Activated CD4-positive, alpha-beta T cell treated with anti-CD3 and anti-CD28 coated beads, Interleukin-2, amount 50 U/mL, for 4 hours (primary cell): Measurements from ENCODE around the gene DMKN.

Source experiments
- DNase-seq, 2 experiments: peaks; one replicate each; pipeline ENCODE4 v3.0.0-alpha.2; 2020

The DMKN gene

DNA sequence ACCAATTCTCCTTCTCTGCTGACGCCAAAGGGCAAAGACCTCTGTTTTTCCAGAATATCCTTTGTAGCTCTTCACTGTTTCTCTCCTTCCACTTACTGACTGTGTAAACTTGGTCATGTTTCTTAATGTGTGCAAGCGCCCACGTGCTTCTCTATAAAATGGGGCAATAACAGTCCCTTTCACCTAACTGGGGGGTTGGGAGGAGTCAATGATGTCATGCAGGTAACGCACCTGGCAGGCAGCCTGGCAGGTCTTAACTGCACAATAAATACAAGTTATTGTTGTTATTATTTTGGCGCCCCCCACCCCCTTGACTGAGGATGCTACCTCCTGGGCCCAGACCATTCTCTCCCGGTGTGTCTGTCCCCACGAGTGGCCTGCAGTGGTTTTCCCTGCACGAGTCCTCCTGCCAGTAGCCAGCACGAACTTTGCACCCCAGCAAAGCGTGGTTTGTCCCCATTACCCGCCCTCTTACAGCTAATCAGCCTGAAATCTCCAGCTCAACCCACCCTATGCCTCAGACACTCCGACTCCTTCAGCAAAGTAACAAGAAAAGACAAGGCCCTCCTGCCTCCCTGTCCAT lies 9.4 kb upstream of the DMKN start:
- DNase-seq, result no peak

DNA sequence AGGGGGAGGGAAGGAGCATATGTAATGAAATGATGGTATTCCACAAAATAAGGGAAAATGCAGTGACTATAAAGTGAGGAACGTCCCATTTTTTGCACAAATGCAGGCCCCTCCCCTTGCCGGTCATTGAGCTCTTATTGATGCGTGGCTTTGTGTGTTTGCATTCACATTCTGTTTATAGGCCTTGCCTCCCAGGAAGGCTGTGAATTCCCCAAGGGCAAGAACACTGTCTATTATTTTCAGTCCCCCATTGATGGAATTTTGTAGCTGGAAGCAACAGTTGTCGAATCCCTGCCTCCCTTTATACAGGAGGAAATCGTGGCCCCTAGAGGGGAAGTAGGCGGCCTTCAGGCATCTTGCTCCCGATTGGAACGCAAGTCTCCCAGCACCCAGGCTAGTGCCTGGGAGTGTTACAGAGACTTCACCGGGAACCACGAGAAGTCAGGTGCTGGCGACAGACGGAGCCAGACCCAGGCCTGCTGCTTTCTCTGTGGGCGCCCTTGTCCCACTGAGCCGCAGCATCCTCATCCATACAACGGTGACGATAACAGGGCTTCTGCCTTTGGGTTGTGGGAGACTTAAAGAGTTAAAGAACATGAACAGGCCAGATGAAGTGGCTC lies 7.8 kb upstream of the DMKN start:
- DNase-seq, result no peak

DNA sequence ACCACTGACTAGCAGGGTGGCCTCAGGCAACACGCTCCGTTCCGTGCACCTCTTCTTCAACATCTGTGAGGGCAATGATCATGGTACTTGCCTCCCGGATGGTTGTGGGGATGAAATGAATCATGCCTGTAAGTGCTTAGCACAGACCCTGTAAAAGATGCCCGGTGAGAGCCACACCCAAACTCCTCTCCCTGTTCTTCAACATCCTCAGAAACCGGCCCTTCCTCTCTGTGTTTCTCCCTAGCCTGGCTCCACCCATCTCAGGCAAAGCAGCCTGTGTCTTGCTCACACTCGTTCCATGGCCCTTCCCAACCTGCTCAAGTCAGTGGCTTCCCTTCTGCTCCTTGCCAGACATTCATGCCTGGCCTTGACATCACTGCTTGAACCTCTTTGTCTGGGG lies 5.8 kb upstream of the DMKN start:
- no peak for DNase-seq

DNA sequence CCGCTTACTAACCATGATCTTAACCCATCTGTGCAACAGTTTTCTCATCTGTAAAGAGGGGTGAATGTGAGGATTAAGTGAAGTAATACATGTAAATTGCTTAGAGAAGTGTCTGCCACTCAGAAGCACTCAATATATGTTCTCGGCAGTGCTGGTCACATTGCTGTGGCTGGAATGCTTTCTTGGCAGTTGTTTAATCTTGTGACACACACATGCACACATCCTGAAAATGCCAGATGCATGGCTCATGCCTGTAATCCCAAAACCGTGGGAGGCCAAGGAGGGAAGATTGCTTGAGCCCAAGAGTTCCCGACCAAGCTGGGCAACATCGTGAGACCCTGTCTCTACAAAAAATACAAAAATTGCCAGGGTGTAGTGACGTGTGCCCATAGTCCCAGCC lies 4.9 kb upstream of the DMKN start:
- no peak for DNase-seq

DNA sequence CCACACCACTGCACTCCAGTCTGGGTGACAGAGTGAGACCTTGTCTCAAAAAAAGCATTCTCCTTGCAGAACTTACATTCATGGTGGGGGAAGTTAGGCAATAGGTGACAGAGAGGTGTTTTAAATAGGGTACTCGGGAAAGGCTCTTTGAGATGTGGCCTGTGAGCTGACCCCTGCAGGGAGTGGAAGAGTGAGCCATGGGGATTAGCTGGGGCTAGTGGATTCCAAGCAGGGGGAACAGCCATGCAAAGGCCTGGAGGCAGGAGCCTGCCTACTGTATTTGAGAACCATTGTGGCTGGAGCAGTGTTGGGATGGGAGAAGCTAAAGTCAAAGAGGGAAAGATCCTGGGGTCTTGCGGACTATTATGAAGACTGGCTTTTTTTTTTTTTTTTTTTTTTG lies 3.9 kb upstream of the DMKN start:
- DNase-seq, result no peak

DNA sequence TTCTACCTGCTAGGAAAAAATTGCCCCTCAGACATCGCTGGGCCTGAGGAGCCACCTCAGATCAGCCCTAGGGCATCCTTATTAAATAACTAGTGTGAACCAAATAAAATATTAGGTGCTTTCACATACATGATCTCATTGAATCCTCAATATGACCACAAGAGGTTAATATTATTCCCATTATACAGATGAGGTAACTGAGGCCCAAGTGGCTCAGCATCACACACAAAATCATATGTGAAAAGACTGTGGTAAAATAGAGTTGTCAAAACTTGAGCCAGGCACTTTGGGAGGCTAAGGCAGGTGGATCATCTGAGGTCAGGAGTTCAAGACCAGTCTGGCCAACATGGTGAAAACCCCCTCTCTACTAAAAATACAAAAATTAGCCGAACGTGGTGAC lies 2.9 kb upstream of the DMKN start:
- no peak for DNase-seq

DNA sequence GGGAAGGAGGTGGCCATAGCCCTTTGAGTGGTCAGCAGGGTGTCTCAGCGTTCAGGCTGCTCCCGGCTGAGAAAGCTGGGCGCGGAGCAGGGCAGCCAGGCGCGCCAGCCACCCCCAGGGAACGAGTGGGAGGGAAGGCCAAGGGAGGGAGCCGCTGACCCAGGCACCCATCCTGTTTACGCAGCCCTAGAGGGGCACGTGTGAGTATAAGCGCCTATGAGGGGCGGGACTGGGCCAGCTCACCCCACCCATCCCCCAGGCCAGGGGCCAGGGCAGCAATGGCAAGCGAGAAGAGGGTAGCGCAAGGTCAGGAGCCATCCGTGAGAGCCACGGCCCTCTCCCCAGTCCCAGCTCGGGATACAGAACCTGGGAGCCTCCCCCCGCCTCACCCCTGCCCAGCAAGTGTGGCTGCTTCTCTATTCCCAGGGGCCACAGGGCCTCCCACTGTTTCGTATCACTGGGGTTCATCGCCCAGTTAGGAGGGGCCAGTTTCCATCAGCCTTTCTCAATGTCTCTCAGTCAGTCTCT lies 897 bp upstream of the DMKN start:
- no peak for DNase-seq

DNA sequence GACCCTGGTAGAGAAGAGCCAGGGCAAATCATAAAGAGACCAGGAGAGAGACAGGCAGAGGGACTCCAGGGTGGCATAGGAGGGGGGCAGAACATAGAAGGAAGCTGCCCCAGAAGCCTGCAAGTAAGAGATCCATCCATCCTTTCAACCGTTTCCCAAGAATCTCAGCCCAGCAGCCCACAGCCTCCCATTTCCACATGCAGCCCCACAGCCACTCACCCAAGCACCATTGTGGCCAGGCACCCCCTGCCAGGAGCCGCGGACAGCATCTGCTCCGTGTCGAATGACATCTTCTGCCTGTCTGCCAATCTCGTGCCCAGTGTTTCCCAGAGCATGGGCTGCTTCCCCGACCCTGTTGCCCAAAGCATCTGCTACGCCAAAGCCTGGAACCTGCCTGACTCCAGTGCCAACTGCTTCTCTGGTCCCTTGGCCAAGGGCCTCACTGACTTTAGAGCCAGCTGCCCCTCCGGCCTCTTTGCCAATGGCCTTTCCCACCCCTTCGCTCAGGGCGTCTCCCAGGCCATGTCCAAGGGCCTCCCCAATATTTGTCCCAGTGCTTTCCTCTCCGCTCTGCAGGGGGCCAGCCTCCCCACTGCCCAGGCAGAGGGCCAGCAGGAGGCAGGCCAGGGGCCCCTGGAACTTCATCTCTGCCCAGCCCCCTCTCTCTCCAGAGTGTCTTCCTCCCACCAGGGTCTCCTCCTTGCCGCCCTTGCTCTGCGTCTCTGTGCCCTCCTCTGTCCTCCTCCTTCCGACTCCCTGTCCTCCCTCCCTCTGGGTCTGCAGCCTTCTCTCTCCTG lies 420 bp downstream of the DMKN start:
- no peak for DNase-seq

DNA sequence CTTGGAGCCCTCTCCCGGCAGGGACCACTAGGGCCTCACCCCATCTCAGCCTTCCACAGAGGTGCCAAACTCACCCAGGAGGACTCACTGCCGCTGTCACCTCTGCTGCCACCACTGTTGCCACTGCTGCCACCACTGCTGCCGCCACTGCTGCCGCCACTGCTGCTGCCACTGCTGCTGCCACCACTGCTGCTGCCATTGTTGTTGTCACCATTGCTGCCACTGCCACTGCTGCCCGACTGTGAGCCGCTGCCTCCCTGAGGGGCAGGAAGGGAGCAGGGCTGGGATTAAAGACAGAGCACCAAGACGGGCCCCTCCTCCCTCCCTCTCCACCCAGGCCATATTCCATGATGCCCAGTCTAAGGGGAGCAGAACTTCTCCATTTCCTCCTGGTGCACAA lies 2.1 kb downstream of the DMKN start:
- no peak for DNase-seq

DNA sequence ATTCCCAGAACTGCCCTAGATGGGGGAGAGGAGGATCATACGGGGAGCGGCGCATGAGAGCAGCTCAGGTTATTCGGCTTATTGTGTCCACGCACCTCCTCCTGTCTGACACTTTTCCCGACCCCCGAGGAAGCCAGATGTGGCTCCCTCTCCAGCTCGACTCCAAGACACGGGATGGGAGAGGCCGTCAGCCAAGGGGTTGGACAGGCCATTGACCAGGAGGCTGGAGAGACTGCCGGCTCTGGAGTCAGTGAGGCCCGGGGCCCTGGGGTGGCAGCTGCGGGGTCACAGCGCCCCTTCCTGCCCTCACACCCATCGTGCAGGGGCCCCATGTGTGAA lies 2.9 kb downstream of the DMKN start:
- DNase-seq, result no peak

DNA sequence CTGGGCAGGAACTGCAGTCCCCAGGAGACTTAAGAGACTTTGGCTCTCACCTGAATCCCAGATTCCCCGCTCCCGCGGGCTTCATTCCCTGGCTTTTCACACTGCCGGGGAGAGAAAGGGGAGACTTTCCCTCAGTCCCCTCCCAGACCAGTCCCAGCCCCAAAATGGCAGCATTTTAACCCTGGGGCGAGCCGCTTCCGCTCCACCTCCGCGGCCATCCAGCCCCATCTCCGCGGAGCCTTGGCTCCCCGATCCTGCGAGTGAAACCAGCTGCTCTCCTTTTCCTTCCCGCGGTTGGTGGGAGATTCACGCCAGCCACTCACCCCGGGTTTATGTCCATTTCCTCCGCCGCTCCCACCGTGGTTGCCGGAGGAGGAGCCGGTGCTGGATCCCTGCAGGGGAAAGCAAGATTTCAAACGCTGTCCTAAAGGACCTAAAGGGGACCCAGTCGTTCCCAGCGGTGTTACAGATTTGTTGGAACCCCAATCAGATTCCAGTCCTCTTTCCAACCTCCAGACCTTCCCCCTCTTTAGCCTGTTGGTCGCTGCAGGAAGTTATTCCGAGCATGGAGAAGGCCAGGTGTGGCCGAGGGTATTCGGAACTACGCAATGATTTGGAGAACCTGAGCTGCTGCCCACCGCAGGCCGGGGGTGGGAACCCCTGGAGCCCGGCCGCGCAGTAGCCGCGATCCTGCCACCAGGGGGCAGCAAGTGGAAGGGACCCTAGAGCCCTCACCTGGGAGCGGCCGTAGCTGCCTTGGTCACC lies 3.4 kb downstream of the DMKN start:
- DNase-seq, result peak; percentile 67 to 69

DNA sequence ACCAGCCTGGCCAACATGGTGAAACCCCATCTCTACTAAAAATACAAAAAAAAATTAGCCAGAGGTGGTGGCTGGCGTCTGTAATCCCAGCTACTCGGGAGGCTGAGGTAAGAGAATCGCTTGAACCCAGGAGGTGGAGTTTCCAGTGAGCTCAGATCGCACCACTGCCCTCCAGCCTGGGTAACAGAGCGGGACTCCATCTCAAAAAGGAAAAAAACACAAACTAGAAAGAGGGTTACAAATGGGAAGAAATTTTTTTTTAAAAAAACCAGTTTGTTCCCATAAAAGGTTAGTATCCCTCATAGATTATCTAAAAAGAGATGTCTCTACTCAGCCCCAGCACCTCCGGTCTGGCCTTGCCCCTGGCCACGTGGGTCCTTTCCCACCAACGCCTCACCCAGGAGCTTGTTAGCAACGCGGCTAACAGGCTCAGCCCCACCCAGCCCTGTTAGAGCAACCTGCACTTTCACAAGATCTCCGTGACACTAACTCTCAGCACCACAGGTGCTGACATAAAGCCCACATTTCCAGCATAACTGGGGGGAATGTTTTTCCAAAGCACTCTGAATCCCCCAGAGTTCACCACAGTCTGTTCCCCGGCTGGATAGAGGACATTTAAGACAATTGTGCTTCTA lies 4.3 kb downstream of the DMKN start:
- peak in 1 of 2 experiments; percentile 9 for DNase-seq

DNA sequence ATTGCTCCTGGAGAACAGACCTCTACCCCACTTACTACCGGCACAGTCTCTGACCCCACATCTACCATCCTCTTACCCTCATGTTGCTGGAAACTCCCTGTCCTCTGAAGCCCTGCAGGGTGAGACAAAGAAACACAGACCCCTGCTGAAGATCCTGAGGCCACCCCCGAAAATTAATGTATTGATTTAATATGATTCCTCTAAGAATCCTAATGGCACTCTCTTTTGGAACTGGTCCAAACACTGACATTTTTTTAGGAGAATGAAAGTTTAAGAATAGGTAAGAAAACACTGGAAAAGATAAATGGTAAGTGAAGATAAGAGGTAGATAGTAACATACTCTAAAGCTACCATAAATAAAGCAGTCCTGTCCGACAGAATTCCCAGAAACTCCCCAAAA lies 5.3 kb downstream of the DMKN start:
- no peak for DNase-seq

DNA sequence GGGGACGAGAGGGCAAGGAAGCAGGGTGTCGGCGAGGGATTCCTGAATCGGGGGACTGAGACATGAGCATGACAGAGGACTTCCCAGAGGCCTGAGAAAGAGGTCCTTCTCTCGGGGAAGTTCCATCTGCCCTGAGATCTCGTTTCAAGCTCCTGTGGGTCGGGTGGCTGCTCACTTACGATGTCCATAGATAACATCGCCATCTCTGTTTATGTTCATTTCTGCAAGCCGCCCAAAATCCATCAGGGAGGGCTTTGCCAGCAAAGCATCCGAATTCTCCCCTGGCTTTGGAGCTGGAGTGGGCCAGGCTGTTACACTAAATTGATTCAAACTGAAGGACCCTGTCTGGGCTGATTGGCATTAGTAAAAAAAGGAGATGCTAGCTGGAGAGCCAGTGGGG lies 5.9 kb downstream of the DMKN start:
- no peak for DNase-seq

DNA sequence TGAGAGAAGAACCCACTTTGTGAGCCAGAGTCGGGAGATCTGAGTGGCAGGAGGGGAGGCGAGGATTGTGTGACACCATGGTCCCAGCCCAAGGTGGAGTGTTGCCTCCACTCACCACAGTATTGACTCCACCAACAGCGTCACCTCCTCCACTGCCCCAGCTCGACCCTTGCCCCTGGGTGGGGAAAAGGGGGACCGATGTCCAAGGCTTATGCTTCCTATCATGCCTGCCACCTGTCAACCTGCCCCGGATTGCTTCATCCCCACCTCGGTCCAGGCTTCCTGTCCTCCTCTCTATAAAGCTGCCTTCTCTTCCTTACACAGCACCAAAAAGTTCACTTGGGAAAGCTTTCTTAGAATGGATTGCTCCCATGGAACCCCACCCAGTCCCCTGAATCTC lies 7.4 kb downstream of the DMKN start:
- no peak for DNase-seq

DNA sequence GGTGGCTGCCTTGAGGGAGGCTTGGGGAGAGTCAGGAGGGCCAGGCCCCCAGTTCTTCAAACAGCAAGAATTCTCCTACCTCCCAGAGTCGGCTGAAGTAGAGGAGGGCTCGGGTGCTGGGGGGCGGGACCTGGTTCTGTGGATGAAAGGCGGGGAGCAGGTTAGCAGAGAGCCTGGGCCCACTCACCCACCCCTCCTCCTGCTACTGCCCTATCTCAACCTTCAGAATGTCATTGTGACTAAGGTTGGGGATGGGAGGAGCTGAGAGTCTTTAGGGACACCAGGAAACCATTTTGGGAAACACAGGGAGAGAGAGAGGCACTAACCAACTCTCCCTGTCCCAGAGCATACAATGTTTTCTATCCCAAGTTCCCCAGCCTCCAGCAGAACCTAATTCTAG lies 10.7 kb downstream of the DMKN start:
- no peak for DNase-seq

DNA sequence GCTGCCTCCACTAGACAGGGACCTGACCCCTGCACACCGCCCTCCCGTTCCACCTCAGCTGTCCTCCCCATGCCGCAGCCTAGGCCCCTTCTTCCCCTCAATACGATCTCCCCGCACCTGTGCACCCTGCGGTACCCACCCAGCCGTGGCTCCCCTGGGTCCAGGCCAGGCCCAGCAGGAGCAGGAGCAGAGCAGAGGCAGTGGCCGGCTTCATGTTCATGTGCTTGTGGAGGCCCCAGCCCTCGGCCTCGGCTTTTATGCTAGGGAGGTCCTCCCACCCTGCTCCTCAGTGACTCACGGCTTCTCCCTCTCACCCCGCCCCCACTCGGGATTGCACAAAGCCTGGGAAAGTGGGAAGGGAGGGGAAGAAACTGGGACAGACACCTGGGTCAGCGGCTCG lies 11.8 kb downstream of the DMKN start:
- no peak for DNase-seq

DNA sequence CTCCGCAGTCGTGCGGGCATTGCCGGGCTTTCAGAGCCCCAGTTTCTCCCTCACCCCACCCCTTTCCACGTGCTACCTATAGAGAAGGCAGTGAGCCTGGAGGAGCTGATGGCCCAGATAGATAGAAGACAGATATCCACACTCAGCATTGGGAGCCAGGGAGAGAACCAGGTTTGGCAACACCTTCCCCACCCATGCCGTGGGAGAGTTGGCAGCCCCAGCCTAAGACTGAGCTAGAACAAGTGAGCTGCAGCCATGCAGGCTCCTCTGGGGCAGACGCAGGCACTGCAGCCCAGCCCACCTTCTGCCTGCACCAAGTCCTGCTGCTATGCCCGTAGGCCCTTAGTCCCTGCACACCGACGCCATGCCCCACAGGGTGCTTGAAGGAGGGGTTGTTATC lies 12.8 kb downstream of the DMKN start:
- DNase-seq, result no peak

DNA sequence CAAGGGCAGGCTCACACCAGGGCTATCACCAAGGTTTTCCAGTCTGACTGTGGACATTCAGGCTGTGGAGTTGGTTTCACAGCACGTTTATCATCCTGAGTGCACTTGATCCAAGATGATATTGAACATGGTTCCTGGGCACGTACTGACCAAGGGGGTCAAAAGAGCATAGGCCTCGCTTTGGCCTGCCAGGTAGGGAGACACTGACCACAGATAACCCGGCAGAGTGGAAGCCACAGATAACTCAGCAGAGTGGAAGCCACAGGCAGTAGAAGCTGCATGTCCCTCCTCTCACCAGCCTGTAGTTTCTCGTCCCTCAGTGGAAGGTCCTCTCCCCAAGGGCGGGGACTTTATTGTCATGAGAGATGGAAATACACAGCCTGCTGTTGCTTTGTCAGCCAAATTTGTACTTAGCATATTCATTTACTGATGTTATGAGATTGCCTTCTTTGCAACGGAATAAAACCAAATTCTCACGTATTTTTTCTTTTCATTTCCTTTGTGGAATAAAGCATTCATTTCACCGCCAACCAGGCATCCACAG lies 14.4 kb downstream of the DMKN start:
- DNase-seq, result no peak

DNA sequence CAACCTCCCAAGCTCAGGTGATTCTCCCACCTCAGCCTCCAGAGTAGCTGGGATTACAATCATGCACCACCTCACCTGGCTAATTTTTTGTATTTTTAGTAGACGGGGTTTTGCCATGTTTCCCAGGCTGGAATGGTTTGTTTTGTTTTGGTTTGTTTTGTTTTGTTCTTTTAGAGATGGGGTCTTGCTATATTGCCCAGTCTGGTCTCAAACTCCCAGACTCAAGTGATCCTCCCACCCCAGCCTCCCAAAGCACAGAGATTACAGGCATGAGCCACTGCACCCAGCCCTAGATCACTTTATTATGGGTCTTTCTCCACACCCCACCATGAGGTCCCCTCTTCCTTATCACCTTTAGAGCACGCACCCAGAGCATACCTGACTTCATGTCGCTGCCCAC lies 15.2 kb downstream of the DMKN start:
- DNase-seq, result no peak

DNA sequence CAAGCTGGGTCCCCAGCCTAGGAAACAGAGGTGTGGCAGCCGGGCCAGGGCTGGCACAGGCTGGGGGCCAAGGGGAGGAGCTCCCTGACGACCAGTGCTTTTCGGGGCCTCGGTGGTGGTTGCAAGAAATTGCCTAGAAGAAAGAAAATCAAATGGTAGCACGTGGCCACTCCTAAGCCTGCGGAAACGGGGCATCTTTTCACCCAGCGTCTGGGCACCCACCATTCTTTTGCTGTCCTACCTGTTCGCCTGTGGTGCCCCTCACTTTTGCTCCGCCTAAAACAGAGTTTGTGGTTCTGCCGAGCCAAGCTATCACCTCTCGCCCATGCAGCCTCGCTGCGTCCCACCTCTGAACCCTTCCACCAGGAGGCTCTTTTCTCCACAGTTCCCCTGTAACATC lies 16.0 kb downstream of the DMKN start:
- DNase-seq, result no peak

DNA sequence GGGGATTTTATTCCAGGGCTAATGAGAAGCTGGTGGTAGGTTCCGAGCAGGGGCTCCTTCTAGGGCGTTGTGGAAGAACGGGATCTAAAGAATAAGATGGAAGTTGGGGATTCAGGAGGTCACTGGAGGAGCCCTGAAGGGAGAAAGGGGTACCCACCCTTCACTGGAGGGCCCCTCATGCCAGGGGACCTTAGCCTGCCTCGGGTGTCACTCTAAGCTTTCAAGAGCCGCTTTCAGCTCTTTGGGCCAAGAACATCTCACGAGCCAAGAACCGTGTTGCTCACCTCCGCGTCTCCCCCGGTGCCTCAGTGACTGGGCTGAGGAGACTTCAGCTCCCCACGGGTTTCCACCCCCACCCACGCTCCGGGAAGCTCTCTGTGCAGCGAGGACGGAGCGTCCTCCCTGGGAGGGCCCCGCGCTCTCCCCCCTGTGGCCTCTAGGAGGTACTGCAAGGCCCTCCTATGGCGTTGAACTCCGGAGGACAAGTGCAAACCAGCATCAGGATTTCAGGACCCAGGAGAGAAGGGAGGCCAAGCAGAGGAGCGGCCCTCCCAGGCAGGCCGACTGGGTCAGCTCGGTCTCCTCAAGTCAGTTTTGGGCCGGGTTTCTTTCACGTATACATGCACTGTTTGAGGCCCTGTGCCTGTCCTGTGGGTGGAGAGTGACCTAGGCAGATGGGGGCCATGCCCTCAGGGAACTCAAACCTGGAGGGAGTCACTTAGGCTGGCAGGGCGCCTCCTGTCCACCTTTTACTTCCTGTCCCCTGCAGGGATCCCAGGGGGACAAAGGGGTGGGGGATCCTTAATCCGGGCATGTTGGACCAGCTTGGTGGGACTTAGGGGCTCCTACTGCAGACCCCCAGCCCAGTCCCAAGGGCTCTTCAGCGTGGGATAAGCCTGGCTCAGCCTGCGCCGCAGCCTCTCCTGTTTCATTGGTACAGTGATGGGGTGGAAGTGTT lies 18.1 kb downstream of the DMKN start:
- peak; percentile 82 to 89 for DNase-seq
